DOHH2 (cell line): Measurements from ENCODE around the gene PON3.

Source experiments
- H3F3A ChIP-seq: fragments of 200-600 bp; sonication (generic), shearing (Covaris generic); 2 replicates; pipeline ENCODE4 v1.6.0; 2016; ENCODE audit warnings: antibody characterized with exemption, mild to moderate bottlenecking; ENCODE audit not compliant: control insufficient read depth, insufficient read depth
- H3K27ac ChIP-seq: fragments of 200-600 bp; sonication (generic); 2 replicates; pipeline ENCODE4 v1.5.1; 2014; ENCODE audit warnings: low read depth, mild to moderate bottlenecking, low read length, moderate library complexity
- H3K27me3 ChIP-seq: fragments of 200-600 bp; sonication (generic); 2 replicates; pipeline ENCODE4 v1.6.1; 2014; ENCODE audit warnings: mild to moderate bottlenecking, low read length, mixed read lengths; ENCODE audit not compliant: control insufficient read depth
- H3K36me3 ChIP-seq: fragments of 200-600 bp; sonication (generic); 2 replicates; pipeline ENCODE4 v1.6.1; 2014; ENCODE audit warnings: mild to moderate bottlenecking, low read length, moderate library complexity, mixed read lengths; ENCODE audit not compliant: control insufficient read depth
- H3K4me1 ChIP-seq: fragments of 200-600 bp; sonication (generic); 2 replicates; pipeline ENCODE4 v1.6.1; 2014; ENCODE audit warnings: mild to moderate bottlenecking, low read length, mixed read lengths; ENCODE audit not compliant: control insufficient read depth
- H3K4me2 ChIP-seq: fragments of 200-600 bp; sonication (generic); 2 replicates; pipeline ENCODE4 v1.6.0; 2014; ENCODE audit warnings: mild to moderate bottlenecking, low read length, moderate library complexity
- H3K4me3 ChIP-seq: fragments of 200-600 bp; sonication (generic); 2 replicates; pipeline ENCODE4 v1.5.1; 2014; ENCODE audit warnings: mild to moderate bottlenecking, low read length, mixed read lengths
- H3K79me2 ChIP-seq: fragments of 200-600 bp; sonication (generic); 2 replicates; pipeline ENCODE4 v1.6.1; 2014; ENCODE audit warnings: mild to moderate bottlenecking, low read length, mixed read lengths; ENCODE audit not compliant: control insufficient read depth
- H3K9me2 ChIP-seq: fragments of 200-600 bp; sonication (generic); replicated peaks from 2 replicates; pipeline ENCODE4 v1.6.1; 2014; ENCODE audit warnings: mild to moderate bottlenecking, low read length, mixed read lengths; ENCODE audit not compliant: control insufficient read depth
- H3K9me3 ChIP-seq: fragments of 200-600 bp; sonication (generic); 2 replicates; pipeline ENCODE4 v1.6.1; 2014; ENCODE audit warnings: antibody characterized with exemption, low read length, mixed read lengths; ENCODE audit not compliant: control insufficient read depth, insufficient read depth
- H4K20me1 ChIP-seq: fragments of 200-600 bp; sonication (generic); 2 replicates; pipeline ENCODE4 v1.6.0; 2014; ENCODE audit warnings: low read depth, mild to moderate bottlenecking, antibody characterized with exemption, low read length, moderate library complexity; ENCODE audit not compliant: control insufficient read depth, insufficient read depth
- CTCF ChIP-seq: fragments of 200-600 bp; sonication (generic); IDR thresholded peaks from one replicate; pipeline ENCODE4 v1.5.1; 2014; ENCODE audit warnings: antibody characterized with exemption, mild to moderate bottlenecking, low read depth, low read length; ENCODE audit not compliant: poor library complexity, severe bottlenecking
- EZH2phosphoT487 ChIP-seq: fragments of 200-600 bp; sonication (generic); IDR thresholded peaks from 2 replicates; pipeline ENCODE4 v1.6.1; 2017; ENCODE audit warnings: borderline replicate concordance, mild to moderate bottlenecking, antibody characterized with exemption, low read length, moderate library complexity, mixed read lengths

The PON3 gene

DNA sequence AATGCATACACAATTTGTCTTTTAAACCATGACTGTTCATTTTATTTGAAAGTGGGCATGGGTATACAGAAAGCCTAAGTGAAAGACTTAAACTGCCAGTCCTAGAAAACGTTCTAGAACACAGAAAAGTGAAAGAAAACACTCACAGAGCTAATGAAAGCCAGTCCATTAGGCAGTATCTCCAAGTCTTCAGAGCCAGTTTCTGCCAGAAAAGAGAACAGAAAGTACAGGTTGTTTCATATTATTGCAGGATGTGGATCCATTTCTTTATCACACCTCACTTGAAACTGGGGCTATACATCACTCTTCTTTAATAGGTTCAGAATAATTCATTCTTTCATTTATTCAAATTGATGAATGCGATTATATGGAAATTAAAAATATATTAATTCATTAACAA, 79.6 kb downstream of the PON3 start:
- Histone ChIP-seq H3F3A (no peaks in the 10 kb centered on the region), H4K20me1 (no peaks in the 10 kb centered on the region), H3K27me3 (no peaks in the 10 kb centered on the region), H3K4me1 (no peaks in the 10 kb centered on the region), H3K9me3 (no peaks in the 10 kb centered on the region), H3K79me2 (no peaks in the 10 kb centered on the region), H3K9me2 (no peaks in the 10 kb centered on the region), H3K27ac (no peak overlapping the region), H3K4me2 (no peak overlapping the region), H3K36me3 (no peaks in the 10 kb centered on the region), H3K4me3 (no peak overlapping the region)
- TF ChIP-seq CTCF (no peak), EZH2phosphoT487 (no peak)

DNA sequence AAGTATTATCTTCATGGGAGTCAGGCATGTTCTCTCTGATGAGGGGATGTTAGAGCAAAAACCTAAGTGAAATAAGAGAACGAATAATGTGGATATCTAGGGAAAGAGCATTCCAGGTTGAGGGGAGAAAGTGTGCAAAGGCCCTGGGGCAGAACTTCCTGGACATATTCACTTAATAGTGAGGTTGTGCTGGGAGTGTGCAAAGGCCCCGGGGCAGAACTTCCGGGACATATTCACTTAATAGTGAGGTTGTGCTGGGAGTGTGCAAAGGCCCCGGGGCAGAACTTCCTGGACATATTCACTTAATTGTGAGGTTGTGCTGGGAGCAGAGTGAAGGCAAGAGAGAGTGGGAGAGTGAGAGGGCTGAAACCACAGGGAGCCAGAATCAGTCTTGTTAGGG, 83.6 kb downstream of the PON3 start:
- H3K4me1 ChIP-seq = no peaks in the 10 kb centered on the region
- H3K36me3 ChIP-seq = no peaks in the 10 kb centered on the region
- H4K20me1 ChIP-seq = no peaks in the 10 kb centered on the region
- H3K4me3 ChIP-seq = no peak overlapping the region
- no peaks in the 10 kb centered on the region for H3F3A ChIP-seq
- TF ChIP-seq CTCF (no peak), EZH2phosphoT487 (no peak)
- no peak overlapping the region for H3K27ac ChIP-seq
- H3K79me2 ChIP-seq = no peaks in the 10 kb centered on the region
- no peaks in the 10 kb centered on the region for H3K9me2 ChIP-seq
- no peaks in the 10 kb centered on the region for H3K27me3 ChIP-seq
- H3K4me2 ChIP-seq = no peak overlapping the region
- H3K9me3 ChIP-seq = no peaks in the 10 kb centered on the region

DNA sequence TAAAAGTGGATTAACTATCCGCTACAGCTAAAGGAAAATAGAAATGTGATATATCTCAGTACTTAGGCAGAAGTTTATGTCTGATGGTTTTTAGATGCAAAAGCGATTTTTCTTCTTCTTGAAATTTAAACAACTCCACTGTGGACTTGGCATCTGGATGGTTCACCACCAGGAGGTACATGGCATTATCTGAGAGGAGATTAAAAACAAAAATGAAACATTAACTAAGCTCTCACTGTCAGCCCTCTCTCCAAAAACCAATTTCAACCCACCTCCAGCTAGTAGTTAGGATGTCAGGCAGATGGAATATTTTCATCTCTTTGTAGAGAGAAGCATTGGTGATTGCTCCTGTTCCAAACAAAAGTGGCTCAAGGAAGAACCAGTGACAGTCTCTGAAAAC, 84.8 kb downstream of the PON3 start:
- TF ChIP-seq CTCF (no peak), EZH2phosphoT487 (no peak)
- Histone ChIP-seq H3F3A (no peaks in the 10 kb centered on the region), H3K79me2 (no peaks in the 10 kb centered on the region), H3K9me3 (no peaks in the 10 kb centered on the region), H3K27ac (no peak overlapping the region), H3K36me3 (no peaks in the 10 kb centered on the region), H3K4me1 (no peaks in the 10 kb centered on the region), H4K20me1 (no peaks in the 10 kb centered on the region), H3K4me2 (no peak overlapping the region), H3K27me3 (no peaks in the 10 kb centered on the region), H3K4me3 (no peak overlapping the region), H3K9me2 (no peaks in the 10 kb centered on the region)

- H3F3A ChIP-seq = no peaks in the 10 kb centered on the region
- H3K36me3 ChIP-seq = no peaks in the 10 kb centered on the region
- H3K9me3 ChIP-seq = no peaks in the 10 kb centered on the region
- no peak overlapping the region for H3K4me3 ChIP-seq
- no peaks in the 10 kb centered on the region for H3K27me3 ChIP-seq
- H3K9me2 ChIP-seq = no peaks in the 10 kb centered on the region
- no peak overlapping the region for H3K4me2 ChIP-seq
- no peak overlapping the region for H3K27ac ChIP-seq
- H4K20me1 ChIP-seq = no peaks in the 10 kb centered on the region
- TF ChIP-seq EZH2phosphoT487 = no peak
- TF ChIP-seq CTCF = no peak
- H3K79me2 ChIP-seq = no peaks in the 10 kb centered on the region
- H3K4me1 ChIP-seq = no peaks in the 10 kb centered on the region
Observed at GRCh38 chr7:95309951-95310350, 86.2 kb downstream of the PON3 start.
